GM23338 (cell line): ENCODE measurements around the gene TNKS2. TPM values are rescaled to one million over a fixed set of nuclear protein-coding genes. Genes with fewer than 3 reads are reported as not detected.
A peak's percentile ranks its signal among the peaks of the same experiment; 100 is the strongest.

Experiments
- ATAC-seq: fragments of 200-7000 bp; cut with Tn5 transposase; 3 replicates; pipeline ENCODE4 v1.9.1; 2020
- DNase-seq: peaks from one replicate; pipeline ENCODE4 v3.0.0-alpha.2; 2015; ENCODE audit warnings: low spot score
- H2AFZ ChIP-seq: fragments of 200-600 bp; sonication (generic); 2 replicates; pipeline ENCODE4 v1.8.0; 2016; ENCODE audit warnings: antibody characterized with exemption, mild to moderate bottlenecking, moderate library complexity
- H3F3A ChIP-seq: fragments of 200-600 bp; sonication (generic); replicated peaks from 2 replicates; pipeline ENCODE4 v1.8.0; 2017; ENCODE audit warnings: antibody characterized with exemption, mixed run types, low read depth
- H3K27ac ChIP-seq: fragments of 200-600 bp; sonication (generic); 2 replicates; pipeline ENCODE4 v1.6.1; 2016; ENCODE audit warnings: low read depth
- H3K27me3 ChIP-seq: fragments of 200-600 bp; sonication (generic); 2 replicates; pipeline ENCODE4 v1.8.0; 2016; ENCODE audit warnings: mild to moderate bottlenecking, mixed run types, moderate library complexity; ENCODE audit not compliant: insufficient read depth
- H3K36me3 ChIP-seq: fragments of 200-600 bp; sonication (generic); 2 replicates; pipeline ENCODE4 v1.8.0; 2016; ENCODE audit warnings: mild to moderate bottlenecking; ENCODE audit not compliant: insufficient read depth
- H3K4me1 ChIP-seq: fragments of 200-600 bp; sonication (generic); 2 replicates; pipeline ENCODE4 v1.8.0; 2016; ENCODE audit warnings: mild to moderate bottlenecking, moderate library complexity; ENCODE audit not compliant: insufficient read depth
- H3K4me2 ChIP-seq: fragments of 200-600 bp; sonication (generic); 2 replicates; pipeline ENCODE4 v1.7.1; 2017; ENCODE audit warnings: mixed run types
- H3K4me3 ChIP-seq: fragments of 200-600 bp; sonication (generic); 2 replicates; pipeline ENCODE4 v1.6.1; 2016; ENCODE audit warnings: mixed run types
- H3K79me2 ChIP-seq: fragments of 200-600 bp; sonication (generic); replicated peaks from 2 replicates; pipeline ENCODE4 v1.8.0; 2017; ENCODE audit warnings: mild to moderate bottlenecking; ENCODE audit not compliant: insufficient read depth
- H3K9me2 ChIP-seq: fragments of 200-600 bp; sonication (generic); 2 replicates; pipeline ENCODE4 v1.8.0; 2017; ENCODE audit not compliant: insufficient read depth
- H4K20me1 ChIP-seq: fragments of 200-600 bp; sonication (generic); replicated peaks from 2 replicates; pipeline ENCODE4 v1.8.0; 2017; ENCODE audit warnings: mild to moderate bottlenecking; ENCODE audit not compliant: insufficient read depth
- H3K27ac Mint-ChIP-seq: 2 replicates; pipeline ENCODE4 v1.8.0; 2020; ENCODE audit warnings: inconsistent platforms, mild to moderate bottlenecking, moderate library complexity, mixed read lengths
- H3K27me3 Mint-ChIP-seq: 3 replicates; pipeline ENCODE4 v1.8.0; 2022; ENCODE audit warnings: low read depth, mild to moderate bottlenecking, moderate library complexity, mixed read lengths, inconsistent platforms; ENCODE audit not compliant: insufficient read depth, poor library complexity
- H3K36me3 Mint-ChIP-seq: 3 replicates; pipeline ENCODE4 v1.8.0; 2021; ENCODE audit warnings: low read depth, mild to moderate bottlenecking, inconsistent platforms, moderate library complexity, mixed read lengths
- H3K4me1 Mint-ChIP-seq: 3 replicates; pipeline ENCODE4 v1.8.0; 2020; ENCODE audit warnings: mild to moderate bottlenecking, inconsistent platforms, mixed read lengths
- H3K4me3 Mint-ChIP-seq: 3 replicates; pipeline ENCODE4 v1.8.0; 2021; ENCODE audit warnings: moderate library complexity, mild to moderate bottlenecking, inconsistent platforms, mixed read lengths
- H3K9me3 Mint-ChIP-seq: 3 replicates; pipeline ENCODE4 v1.8.0; 2020; ENCODE audit warnings: moderate library complexity, mild to moderate bottlenecking, inconsistent platforms, mixed read lengths
- CTCF ChIP-seq, 2 experiments: fragments of 200-600 bp in 1 of 2; sonication (generic) in 1 of 2; conservative IDR thresholded peaks; 2 replicates each; pipeline versions ENCODE4 v1.5.1 to v1.6.1; 2016 to 2017; ENCODE audit warnings: antibody characterized with exemption in 2 of 2, low read depth in 2 of 2, mild to moderate bottlenecking in 2 of 2, moderate library complexity in 1 of 2
- JUNB ChIP-seq: IDR thresholded peaks from one replicate; pipeline ENCODE4 v1.6.1; 2016; ENCODE audit warnings: antibody characterized with exemption; ENCODE audit not compliant: unreplicated experiment
- POLR2AphosphoS5 ChIP-seq: IDR thresholded peaks from 2 replicates; pipeline ENCODE4 v1.6.1; 2016; ENCODE audit warnings: antibody characterized with exemption, low read depth
- ZNF331 ChIP-seq: fragments of 250-450 bp; sonication (Bioruptor Pico); IDR thresholded peaks from 2 replicates; pipeline ENCODE4 v1.5.0; 2020; ENCODE audit warnings: low read depth, mild to moderate bottlenecking, moderate library complexity
- polyA plus RNA-seq: library from polyadenylated mRNA; unstranded; fragments of >200 nt; fragmentation: Nextera tagmentation; extraction: Ambion mirVana; gene quantifications from 2 replicates; pipeline ENCODE4 v1.2.1, GENCODE V29; 2016
- total RNA-seq: library from RNA; depleted of rRNA; stranded (reverse); fragments of >200 nt; shearing (Covaris generic); gene quantifications from 2 replicates; pipeline ENCODE4 v1.2.3, GENCODE V29; 2014
- TF ChIP-seq, protein P1 (sequence below): fragments of 250-450 bp; sonication (Bioruptor Pico); IDR thresholded peaks from 2 replicates; pipeline ENCODE4 v1.5.0; 2020; ENCODE audit warnings: mild to moderate bottlenecking, moderate library complexity

Gene TNKS2
- total and polyA plus RNA-seq, 2 experiments from 2014 or later = 23.5 to 85.5 TPM

DNA sequence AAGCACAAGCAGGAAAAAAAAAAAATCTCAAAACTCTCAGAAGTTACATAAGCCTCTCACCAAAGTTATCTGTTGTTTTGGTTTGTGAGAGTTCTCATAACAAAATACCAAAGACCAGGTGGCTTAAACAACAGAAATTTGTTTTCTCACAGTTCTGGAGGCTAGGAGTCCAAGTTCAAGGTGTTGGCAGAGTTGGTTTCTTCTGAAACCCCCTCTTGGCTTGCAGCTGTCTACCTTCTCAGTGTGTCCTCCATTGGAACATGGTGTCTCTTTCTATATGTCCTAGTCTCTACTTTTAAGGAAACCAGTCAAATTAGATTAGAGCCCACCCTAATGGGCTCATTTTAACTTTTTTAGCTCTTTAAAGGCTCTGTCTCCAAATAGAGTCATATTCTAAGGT is 44.9 kb downstream of the TNKS2 start (continued):
- TF ChIP-seq, protein P1, sequence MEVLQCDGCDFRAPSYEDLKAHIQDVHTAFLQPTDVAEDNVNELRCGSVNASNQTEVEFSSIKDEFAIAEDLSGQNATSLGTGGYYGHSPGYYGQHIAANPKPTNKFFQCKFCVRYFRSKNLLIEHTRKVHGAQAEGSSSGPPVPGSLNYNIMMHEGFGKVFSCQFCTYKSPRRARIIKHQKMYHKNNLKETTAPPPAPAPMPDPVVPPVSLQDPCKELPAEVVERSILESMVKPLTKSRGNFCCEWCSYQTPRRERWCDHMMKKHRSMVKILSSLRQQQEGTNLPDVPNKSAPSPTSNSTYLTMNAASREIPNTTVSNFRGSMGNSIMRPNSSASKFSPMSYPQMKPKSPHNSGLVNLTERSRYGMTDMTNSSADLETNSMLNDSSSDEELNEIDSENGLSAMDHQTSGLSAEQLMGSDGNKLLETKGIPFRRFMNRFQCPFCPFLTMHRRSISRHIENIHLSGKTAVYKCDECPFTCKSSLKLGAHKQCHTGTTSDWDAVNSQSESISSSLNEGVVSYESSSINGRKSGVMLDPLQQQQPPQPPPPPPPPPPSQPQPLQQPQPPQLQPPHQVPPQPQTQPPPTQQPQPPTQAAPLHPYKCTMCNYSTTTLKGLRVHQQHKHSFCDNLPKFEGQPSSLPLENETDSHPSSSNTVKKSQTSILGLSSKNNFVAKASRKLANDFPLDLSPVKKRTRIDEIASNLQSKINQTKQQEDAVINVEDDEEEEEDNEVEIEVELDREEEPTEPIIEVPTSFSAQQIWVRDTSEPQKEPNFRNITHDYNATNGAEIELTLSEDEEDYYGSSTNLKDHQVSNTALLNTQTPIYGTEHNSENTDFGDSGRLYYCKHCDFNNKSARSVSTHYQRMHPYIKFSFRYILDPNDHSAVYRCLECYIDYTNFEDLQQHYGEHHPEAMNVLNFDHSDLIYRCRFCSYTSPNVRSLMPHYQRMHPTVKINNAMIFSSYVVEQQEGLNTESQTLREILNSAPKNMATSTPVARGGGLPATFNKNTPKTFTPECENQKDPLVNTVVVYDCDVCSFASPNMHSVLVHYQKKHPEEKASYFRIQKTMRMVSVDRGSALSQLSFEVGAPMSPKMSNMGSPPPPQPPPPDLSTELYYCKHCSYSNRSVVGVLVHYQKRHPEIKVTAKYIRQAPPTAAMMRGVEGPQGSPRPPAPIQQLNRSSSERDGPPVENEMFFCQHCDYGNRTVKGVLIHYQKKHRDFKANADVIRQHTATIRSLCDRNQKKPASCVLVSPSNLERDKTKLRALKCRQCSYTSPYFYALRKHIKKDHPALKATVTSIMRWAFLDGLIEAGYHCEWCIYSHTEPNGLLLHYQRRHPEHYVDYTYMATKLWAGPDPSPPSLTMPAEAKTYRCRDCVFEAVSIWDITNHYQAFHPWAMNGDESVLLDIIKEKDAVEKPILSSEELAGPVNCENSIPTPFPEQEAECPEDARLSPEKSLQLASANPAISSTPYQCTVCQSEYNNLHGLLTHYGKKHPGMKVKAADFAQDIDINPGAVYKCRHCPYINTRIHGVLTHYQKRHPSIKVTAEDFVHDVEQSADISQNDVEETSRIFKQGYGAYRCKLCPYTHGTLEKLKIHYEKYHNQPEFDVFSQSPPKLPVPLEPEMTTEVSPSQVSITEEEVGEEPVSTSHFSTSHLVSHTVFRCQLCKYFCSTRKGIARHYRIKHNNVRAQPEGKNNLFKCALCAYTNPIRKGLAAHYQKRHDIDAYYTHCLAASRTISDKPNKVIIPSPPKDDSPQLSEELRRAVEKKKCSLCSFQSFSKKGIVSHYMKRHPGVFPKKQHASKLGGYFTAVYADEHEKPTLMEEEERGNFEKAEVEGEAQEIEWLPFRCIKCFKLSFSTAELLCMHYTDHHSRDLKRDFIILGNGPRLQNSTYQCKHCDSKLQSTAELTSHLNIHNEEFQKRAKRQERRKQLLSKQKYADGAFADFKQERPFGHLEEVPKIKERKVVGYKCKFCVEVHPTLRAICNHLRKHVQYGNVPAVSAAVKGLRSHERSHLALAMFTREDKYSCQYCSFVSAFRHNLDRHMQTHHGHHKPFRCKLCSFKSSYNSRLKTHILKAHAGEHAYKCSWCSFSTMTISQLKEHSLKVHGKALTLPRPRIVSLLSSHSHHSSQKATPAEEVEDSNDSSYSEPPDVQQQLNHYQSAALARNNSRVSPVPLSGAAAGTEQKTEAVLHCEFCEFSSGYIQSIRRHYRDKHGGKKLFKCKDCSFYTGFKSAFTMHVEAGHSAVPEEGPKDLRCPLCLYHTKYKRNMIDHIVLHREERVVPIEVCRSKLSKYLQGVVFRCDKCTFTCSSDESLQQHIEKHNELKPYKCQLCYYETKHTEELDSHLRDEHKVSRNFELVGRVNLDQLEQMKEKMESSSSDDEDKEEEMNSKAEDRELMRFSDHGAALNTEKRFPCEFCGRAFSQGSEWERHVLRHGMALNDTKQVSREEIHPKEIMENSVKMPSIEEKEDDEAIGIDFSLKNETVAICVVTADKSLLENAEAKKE (CRISPR knock-in tag) = no peak
- TF ChIP-seq ZNF331 (CRISPR knock-in tag) = no peak

DNA sequence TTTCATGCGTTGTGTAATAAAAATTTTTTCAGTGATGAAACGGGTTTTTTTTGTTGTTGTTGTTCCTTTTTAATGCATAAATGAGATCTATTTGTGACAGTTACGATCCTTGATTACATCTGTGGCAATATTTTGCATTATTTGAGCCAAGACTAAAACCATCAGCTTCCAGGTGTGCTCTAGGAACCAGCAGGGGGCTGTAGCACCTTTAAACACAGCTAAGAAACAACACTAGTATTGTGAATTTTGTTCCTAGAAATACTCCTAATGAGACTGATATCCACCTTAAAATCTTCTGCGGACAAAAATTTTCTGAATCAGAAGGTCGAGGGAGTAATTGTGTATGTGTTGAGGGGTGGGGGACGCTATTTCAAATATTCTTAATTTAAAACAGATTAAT is 58.4 kb downstream of the TNKS2 start:
- Histone ChIP-seq H3K27ac (peak overlapping the region; percentile 3; the same call in 1 of the 2 replicates), H3K27me3 (no peaks in the 10 kb centered on the region), H3F3A (no peaks in the 10 kb centered on the region; the same call in 1 of the 2 replicates), H3K4me1 (no peaks in the 10 kb centered on the region), H2AFZ (no peak overlapping the region), H4K20me1 (no peaks in the 10 kb centered on the region), H3K4me2 (no peak overlapping the region), H3K79me2 (no peaks in the 10 kb centered on the region), H3K36me3 (peaks cover 41% of the 10 kb centered on the region), H3K9me2 (no peaks in the 10 kb centered on the region), H3K4me3 (no peak overlapping the region)
- H3K27me3 Mint-ChIP-seq = no peaks in the 10 kb centered on the region
- peaks cover 2% of the 10 kb centered on the region; the same call in 2 of the 3 replicates for H3K4me1 Mint-ChIP-seq
- ATAC-seq (peak; percentile 32; the same call in 2 of the 3 replicates), DNase-seq (peak; percentile 62)
- peak; percentile 69 to 71 for TF ChIP-seq CTCF (conservative IDR thresholded peaks at IDR 0.05; ENCODE audit: low read depth in 2 of 2)
- TF ChIP-seq JUNB = no peak
- no peak for TF ChIP-seq POLR2AphosphoS5
- H3K27ac Mint-ChIP-seq = peak overlapping the region; percentile 19; the same call in 1 of the 2 replicates
- H3K9me3 Mint-ChIP-seq = no peaks in the 10 kb centered on the region
- H3K4me3 Mint-ChIP-seq = no peak overlapping the region
- H3K36me3 Mint-ChIP-seq = peaks cover 71% of the 10 kb centered on the region
